Measurements from ENCODE around the gene PCSK5. TPM values are rescaled to one million over a fixed set of nuclear protein-coding genes. Genes with fewer than 3 reads are reported as not detected.

The PCSK5 gene
- total RNA-seq, 2 donors from 2014 or later, result 2.4 to 32.2 TPM

- H3K36me3 ChIP-seq, result no peaks in the 10 kb centered on the region
- no peaks in the 10 kb centered on the region for H3K4me1 ChIP-seq (replicated peaks)
- intact Hi-C loops (cut with DNase I), result no loop called here
- WGBS, result 90% methylated on average over 1 of the region's 1 CpG
- H3K4me3 ChIP-seq, result no peak overlapping the region
- DNase-seq (ENCODE audit: low spot score), result no peak
- no peak overlapping the region for H3K27ac ChIP-seq
- no peaks in the 10 kb centered on the region for H3K9me3 ChIP-seq
- no peaks in the 10 kb centered on the region for H3K27me3 ChIP-seq (replicated peaks; ENCODE audit: insufficient read depth)
- no peak for TF ChIP-seq POLR2AphosphoS5 (IDR thresholded peaks at IDR 0.05)
- no peak for TF ChIP-seq CTCF (IDR thresholded peaks at IDR 0.05)
- TF ChIP-seq POLR2A (IDR thresholded peaks at IDR 0.05), result no peak
Observed at GRCh38 chr9:75881761-75882160, 8.7 kb upstream of the PCSK5 start.

- Histone ChIP-seq H3K4me3 (no peak overlapping the region), H3K36me3 (no peaks in the 10 kb centered on the region), H3K27me3 (replicated peaks; ENCODE audit: insufficient read depth) (no peaks in the 10 kb centered on the region), H3K27ac (no peak overlapping the region), H3K9me3 (no peaks in the 10 kb centered on the region), H3K4me1 (replicated peaks) (no peaks in the 10 kb centered on the region)
- no peak for DNase-seq (ENCODE audit: low spot score)
- TF ChIP-seq POLR2AphosphoS5 (IDR thresholded peaks at IDR 0.05) (no peak), POLR2A (IDR thresholded peaks at IDR 0.05) (no peak), CTCF (IDR thresholded peaks at IDR 0.05) (no peak)
- WGBS, result 88% methylated on average over 5 of the region's 5 CpGs
- intact Hi-C loops (cut with DNase I), result no loop called here
Observed at GRCh38 chr9:75885652-75886051, 4.8 kb upstream of the PCSK5 start.

- H3K36me3 ChIP-seq, result no peaks in the 10 kb centered on the region
- WGBS, result 2% methylated on average over 7 of the region's 7 CpGs
- H3K27ac ChIP-seq, result peak overlapping the region; percentile 74 to 78
- no peak for DNase-seq (ENCODE audit: low spot score)
- TF ChIP-seq POLR2A (IDR thresholded peaks at IDR 0.05) (no peak), POLR2AphosphoS5 (IDR thresholded peaks at IDR 0.05) (no peak), CTCF (IDR thresholded peaks at IDR 0.05) (no peak)
- peak overlapping the region; percentile 66 to 68 for H3K4me3 ChIP-seq
- H3K4me1 ChIP-seq (replicated peaks), result no peaks in the 10 kb centered on the region
- H3K27me3 ChIP-seq (replicated peaks; ENCODE audit: insufficient read depth), result no peaks in the 10 kb centered on the region
- intact Hi-C loops (cut with DNase I), result no loop called here
- no peaks in the 10 kb centered on the region for H3K9me3 ChIP-seq
Observed at GRCh38 chr9:75889577-75889976, 896 bp upstream of the PCSK5 start.

GRCh38 chr9:75889977-75890471, 449 bp upstream of the PCSK5 start:
- Histone ChIP-seq H3K4me1 (replicated peaks) (no peaks in the 10 kb centered on the region), H3K27ac (peak overlapping the region; percentile 74 to 78), H3K27me3 (replicated peaks; ENCODE audit: insufficient read depth) (no peaks in the 10 kb centered on the region), H3K36me3 (no peaks in the 10 kb centered on the region), H3K4me3 (peak overlapping the region; percentile 66 to 68), H3K9me3 (no peaks in the 10 kb centered on the region)
- 1% methylated on average over 24 of the region's 24 CpGs for whole genome bisulfite sequencing
- DNase-seq (ENCODE audit: low spot score), result peak; percentile 33
- TF ChIP-seq CTCF (IDR thresholded peaks at IDR 0.05) (no peak), POLR2AphosphoS5 (IDR thresholded peaks at IDR 0.05) (peak; percentile 30)
- intact Hi-C loops (cut with DNase I), result loop anchor here (5.0 to 10.0 kb wide), 6 partner anchors 145 to 505 kb away; partner anchors contain the start of gene RFK

GRCh38 chr9:75891277-75891741, 836 bp downstream of the PCSK5 start:
- H3K36me3 ChIP-seq, result no peaks in the 10 kb centered on the region
- no peaks in the 10 kb centered on the region for H3K4me1 ChIP-seq (replicated peaks)
- peak overlapping the region; percentile 74 to 78 for H3K27ac ChIP-seq
- WGBS, result under 1% methylated on average over 26 of the region's 28 CpGs
- no peak for TF ChIP-seq CTCF (IDR thresholded peaks at IDR 0.05)
- TF ChIP-seq POLR2AphosphoS5 (IDR thresholded peaks at IDR 0.05), result no peak
- no peak for TF ChIP-seq POLR2A (IDR thresholded peaks at IDR 0.05)
- peak overlapping the region; percentile 66 to 68 for H3K4me3 ChIP-seq
- H3K9me3 ChIP-seq, result no peaks in the 10 kb centered on the region
- intact Hi-C loops (cut with DNase I), result loop anchor here (5.0 to 10.0 kb wide), 6 partner anchors 143 to 503 kb away; partner anchors contain the start of gene RFK
- no peak for DNase-seq (ENCODE audit: low spot score)
- no peaks in the 10 kb centered on the region for H3K27me3 ChIP-seq (replicated peaks; ENCODE audit: insufficient read depth)

Data from prostate gland (tissue), 2 donors.